Measurements from ENCODE around the gene KLF6. TPM values are rescaled to one million over a fixed set of nuclear protein-coding genes. Genes with fewer than 3 reads are reported as not detected.

The KLF6 gene
- total and polyA plus RNA-seq, 2 of the 4 experiments (the other 2 are of a cell fraction) = 69.0 to 123 TPM

DNA sequence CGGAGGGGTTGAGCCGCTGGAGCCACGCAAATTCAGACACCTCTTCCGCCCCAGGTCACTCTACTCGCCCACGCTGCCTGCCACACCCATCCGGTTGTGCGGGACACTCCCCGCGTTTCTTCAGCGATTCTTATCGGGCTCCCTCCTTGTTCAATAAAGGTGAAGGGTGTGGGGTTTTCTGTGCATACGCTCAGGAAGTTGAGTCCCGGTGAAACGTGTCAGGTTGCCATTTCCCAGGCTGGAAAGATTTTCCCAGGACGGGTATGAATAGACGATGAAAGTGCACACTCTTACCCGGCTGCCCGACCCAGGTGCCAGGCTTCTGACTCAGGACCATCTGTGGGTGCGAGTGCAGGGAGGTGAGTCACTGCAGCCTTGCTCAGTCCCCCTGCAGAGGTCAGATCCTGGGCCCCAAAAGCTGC, 22.0 kb downstream of the KLF6 start:
- no peak overlapping the region for H2BK5ac ChIP-seq (ENCODE audit: low read depth, low read length, poor library complexity, severe bottlenecking)
- H2AK9ac ChIP-seq (replicated peaks; ENCODE audit: low read depth, low read length, poor library complexity) = no peak overlapping the region
- DNase-seq (peak; percentile 59), ATAC-seq (ENCODE audit: low read depth) (no peak)
- H4K8ac ChIP-seq (ENCODE audit: low read depth in 2 of 2, low read length in 2 of 2) = no peak overlapping the region
- peak overlapping the region; percentile 31; the same call in 1 of the 2 replicates for H3K4ac ChIP-seq (ENCODE audit: low read depth, low read length)
- H3K9ac ChIP-seq (ENCODE audit: low read depth, low read length) = no peak overlapping the region
- H3K4me2 ChIP-seq (ENCODE audit: low read depth, low read length) = no peak overlapping the region
- H3K27me3 ChIP-seq (ENCODE audit: control insufficient read depth, insufficient read depth, low read length) = no peaks in the 10 kb centered on the region
- H3K4me3 ChIP-seq (ENCODE audit: insufficient read depth, low read depth, low read length) = no peak overlapping the region
- H3K18ac ChIP-seq (ENCODE audit: low read depth, low read length) = no peak overlapping the region
- no peak overlapping the region for H3K23ac ChIP-seq (ENCODE audit: low read depth, low read length)
- no TSS peak for BruUV-seq (replicated peaks)
- no peak overlapping the region for H2AFZ ChIP-seq (replicated peaks; ENCODE audit: low read length, poor library complexity)
- ChIA-PET CTCF (interaction anchor here (0.9 kb wide), 1 partner anchor 19 kb away, joined by 3 read pairs; no protein-coding TSS in a partner anchor), POLR2A (ENCODE audit: unreplicated experiment) (no interaction called here)
- H3K56ac ChIP-seq (ENCODE audit: extremely low read depth, insufficient read depth, low read length) = no peak overlapping the region
- dilution Hi-C loops (cut with HindIII; ENCODE audit: low sequenced_read_pairs, unreplicated experiment) (no loop called here), in situ Hi-C loops (cut with MboI; ENCODE audit: low sequenced_read_pairs) (no loop called here), intact Hi-C loops (cut with micrococcal nuclease) (loop anchor here (5.0 kb wide), 2 partner anchors 81 to 371 kb away; no protein-coding TSS in a partner anchor)
- no peak for TF ChIP-seq RAD21 (IDR thresholded peaks at IDR 0.05; ENCODE audit: low read length)
- peak; percentile 41; the same call in 1 of the 2 replicates for TF ChIP-seq FOS (IDR thresholded peaks at IDR 0.05; ENCODE audit: low read depth, low read length)
- no peaks in the 10 kb centered on the region for H3K79me1 ChIP-seq (ENCODE audit: low read depth in 1 of 2, low read length in 2 of 2)
- H3K9me1 ChIP-seq (ENCODE audit: insufficient read depth, low read length) = peaks cover 6% of the 10 kb centered on the region
- 0 out of 2 replicates have a peak overlapping the region, but pooled peaks have one; percentile 76 for H3K14ac ChIP-seq (replicated peaks; ENCODE audit: low read depth, low read length)
- H2BK20ac ChIP-seq (ENCODE audit: low read depth, low read length) = peak overlapping the region; percentile 63; the same call in 1 of the 2 replicates
- no peaks in the 10 kb centered on the region for H3K9me3 ChIP-seq (ENCODE audit: control insufficient read depth, insufficient read depth, low read length)
- peaks cover 12% of the 10 kb centered on the region for H3K4me1 ChIP-seq (ENCODE audit: control insufficient read depth, insufficient read depth, low read length)
- 61% methylated on average over 5 of the region's 20 CpGs; no CpG with 5 or more reads in 1 of the 2 experiments for WGBS, 2 experiments (ENCODE audit: extremely low coverage in 2 of 2, insufficient read length in 1 of 2)
- no peak overlapping the region for H3K27ac ChIP-seq (ENCODE audit: insufficient read depth, low read length)
- no peak overlapping the region for H4K5ac ChIP-seq (ENCODE audit: low read depth, low read length)
- H4K20me1 ChIP-seq (ENCODE audit: insufficient read depth, low read length) = no peaks in the 10 kb centered on the region
- no peak overlapping the region for H2BK15ac ChIP-seq (ENCODE audit: low read depth, low read length)
- peak overlapping the region; percentile 69; the same call in 1 of the 2 replicates for H2AK5ac ChIP-seq (ENCODE audit: low read depth, low read length)
- no peak overlapping the region; the same call in 1 of the 2 replicates for H2BK120ac ChIP-seq (ENCODE audit: low read depth, low read length)
- no peaks in the 10 kb centered on the region for H3K36me3 ChIP-seq (ENCODE audit: control insufficient read depth, insufficient read depth, low read length)
- no peak overlapping the region; the same call in 1 of the 2 replicates for H4K91ac ChIP-seq (ENCODE audit: insufficient read depth, low read depth, low read length)
